ENCODE data around the gene ADAMTS3. TPM values are rescaled to one million over a fixed set of nuclear protein-coding genes. Genes with fewer than 3 reads are reported as not detected.

Gene ADAMTS3
- total RNA-seq, 1 experiment from 2014 or later, result 0.39 TPM

GRCh38 chr4:72312032-72312650, 256.9 kb downstream of the ADAMTS3 start:
- H3K27ac ChIP-seq (ENCODE audit: low read length), result no peak overlapping the region
- in situ Hi-C loops (cut with HindIII; ENCODE audit: low pct_unique_long_range_greater_than_20kb, low sequenced_read_pairs) (no loop called here), intact Hi-C loops (cut with micrococcal nuclease; ENCODE audit: unreplicated experiment) (no loop called here)
- H3K4me1 ChIP-seq (ENCODE audit: control insufficient read depth, insufficient read depth, low read length), result no peaks in the 10 kb centered on the region
- no peaks in the 10 kb centered on the region for H3K9me3 ChIP-seq (ENCODE audit: control insufficient read depth, insufficient read depth, low read depth, low read length)
- BruUV-seq (replicated peaks), result no TSS peak
- no peak for ATAC-seq
- ChIA-PET POLR2A (no interaction called here), CTCF (no interaction called here)
- H3K4me3 ChIP-seq (ENCODE audit: low read depth in 2 of 2, low read length in 2 of 2), result no peak overlapping the region
- DNase-seq (ENCODE audit: low read depth, low spot score), result no peak
- H3K36me3 ChIP-seq (ENCODE audit: control insufficient read depth, insufficient read depth, low read length), result no peaks in the 10 kb centered on the region
- no peaks in the 10 kb centered on the region for H3K27me3 ChIP-seq (ENCODE audit: control insufficient read depth, insufficient read depth, low read length)
- TF ChIP-seq CTCF (IDR thresholded peaks at IDR 0.05), result no peak
- no peak for TF ChIP-seq REST (IDR thresholded peaks at IDR 0.05; ENCODE audit: insufficient read depth in 1 of 2, low read depth in 2 of 2, low read length in 1 of 2)
- TF ChIP-seq SIN3A (IDR thresholded peaks at IDR 0.05; ENCODE audit: borderline replicate concordance, insufficient read depth, low read depth, low read length), result no peak
- TF ChIP-seq TCF7L2 (IDR thresholded peaks at IDR 0.05; ENCODE audit: low read depth, low read length), result no peak
- TF ChIP-seq POLR2AphosphoS5 (IDR thresholded peaks at IDR 0.05; ENCODE audit: low read depth, low read length), result no peak

GRCh38 chr4:72311291-72311690, 257.7 kb downstream of the ADAMTS3 start:
- H3K27me3 ChIP-seq (ENCODE audit: control insufficient read depth, insufficient read depth, low read length), result no peaks in the 10 kb centered on the region
- in situ Hi-C loops (cut with HindIII; ENCODE audit: low pct_unique_long_range_greater_than_20kb, low sequenced_read_pairs) (no loop called here), intact Hi-C loops (cut with micrococcal nuclease; ENCODE audit: unreplicated experiment) (no loop called here)
- BruUV-seq (replicated peaks), result no TSS peak
- DNase-seq (ENCODE audit: low read depth, low spot score) (no peak), ATAC-seq (no peak)
- H3K4me1 ChIP-seq (ENCODE audit: control insufficient read depth, insufficient read depth, low read length), result no peaks in the 10 kb centered on the region
- CTCF ChIA-PET, result no interaction called here
- no peaks in the 10 kb centered on the region for H3K9me3 ChIP-seq (ENCODE audit: control insufficient read depth, insufficient read depth, low read depth, low read length)
- H3K36me3 ChIP-seq (ENCODE audit: control insufficient read depth, insufficient read depth, low read length), result no peaks in the 10 kb centered on the region
- POLR2A ChIA-PET, result no interaction called here
- TF ChIP-seq CTCF (IDR thresholded peaks at IDR 0.05) (no peak), REST (IDR thresholded peaks at IDR 0.05; ENCODE audit: insufficient read depth in 1 of 2, low read depth in 2 of 2, low read length in 1 of 2) (no peak), SIN3A (IDR thresholded peaks at IDR 0.05; ENCODE audit: borderline replicate concordance, insufficient read depth, low read depth, low read length) (no peak), TCF7L2 (IDR thresholded peaks at IDR 0.05; ENCODE audit: low read depth, low read length) (no peak), POLR2AphosphoS5 (IDR thresholded peaks at IDR 0.05; ENCODE audit: low read depth, low read length) (no peak)
- no peak overlapping the region for H3K4me3 ChIP-seq (ENCODE audit: low read depth in 2 of 2, low read length in 2 of 2)
- H3K27ac ChIP-seq (ENCODE audit: low read length), result no peak overlapping the region

Data from Panc1 (cell line).